GM23248 (cell line): ENCODE measurements around the gene MPDZ. TPM values are rescaled to one million over a fixed set of nuclear protein-coding genes. Genes with fewer than 3 reads are reported as not detected.

ENCODE experiments used
- DNase-seq: peaks from one replicate; pipeline ENCODE4 v3.0.0-alpha.2; 2015
- H2AFZ ChIP-seq: fragments of 200-600 bp; sonication (generic); 2 replicates; pipeline ENCODE4 v1.6.1; 2016; ENCODE audit warnings: antibody characterized with exemption
- H3F3A ChIP-seq: fragments of 200-600 bp; sonication (generic); 2 replicates; pipeline ENCODE4 v1.6.1; 2016; ENCODE audit warnings: mild to moderate bottlenecking, antibody characterized with exemption, mixed run types; ENCODE audit not compliant: insufficient read depth
- H3K27ac ChIP-seq: fragments of 200-600 bp; sonication (generic); 2 replicates; pipeline ENCODE4 v1.5.1; 2016; ENCODE audit warnings: mild to moderate bottlenecking
- H3K27me3 ChIP-seq: fragments of 200-600 bp; sonication (generic); replicated peaks from 2 replicates; pipeline ENCODE4 v1.6.1; 2016; ENCODE audit warnings: mild to moderate bottlenecking; ENCODE audit not compliant: insufficient read depth
- H3K36me3 ChIP-seq: fragments of 200-600 bp; sonication (generic); 2 replicates; pipeline ENCODE4 v1.6.1; 2016; ENCODE audit warnings: low read depth, mild to moderate bottlenecking
- H3K4me1 ChIP-seq: fragments of 200-600 bp; sonication (generic); 2 replicates; pipeline ENCODE4 v1.6.1; 2016; ENCODE audit warnings: mild to moderate bottlenecking; ENCODE audit not compliant: insufficient read depth
- H3K4me2 ChIP-seq: fragments of 200-600 bp; sonication (generic); one replicate; pipeline ENCODE4 v1.6.1; 2016; ENCODE audit warnings: mild to moderate bottlenecking; ENCODE audit not compliant: unreplicated experiment
- H3K4me3 ChIP-seq: fragments of 200-600 bp; sonication (generic); 2 replicates; pipeline ENCODE4 v1.5.1; 2016; ENCODE audit warnings: mild to moderate bottlenecking
- H3K79me2 ChIP-seq: fragments of 200-600 bp; sonication (generic); 2 replicates; pipeline ENCODE4 v1.6.1; 2016; ENCODE audit warnings: mild to moderate bottlenecking; ENCODE audit not compliant: insufficient read depth
- H3K9ac ChIP-seq: fragments of 200-600 bp; sonication (generic); 2 replicates; pipeline ENCODE4 v1.6.1; 2016; ENCODE audit warnings: mild to moderate bottlenecking
- H3K9me2 ChIP-seq: fragments of 200-600 bp; sonication (generic); 2 replicates; pipeline ENCODE4 v1.6.1; 2016; ENCODE audit warnings: mixed run types, mild to moderate bottlenecking, moderate library complexity; ENCODE audit not compliant: insufficient read depth
- H3K9me3 ChIP-seq: fragments of 200-600 bp; sonication (generic); one replicate; pipeline ENCODE4 v1.6.1; 2017; ENCODE audit warnings: low read depth
- H4K20me1 ChIP-seq: fragments of 200-600 bp; sonication (generic); 2 replicates; pipeline ENCODE4 v1.6.0; 2016; ENCODE audit not compliant: insufficient read depth
- EZH2 ChIP-seq: fragments of 200-600 bp; sonication (generic); IDR thresholded peaks from 2 replicates; pipeline ENCODE4 v1.6.1; 2018; ENCODE audit warnings: antibody characterized with exemption, mild to moderate bottlenecking; ENCODE audit not compliant: insufficient read depth, poor library complexity, severe bottlenecking
- EZH2phosphoT487 ChIP-seq: fragments of 200-600 bp; sonication (generic); IDR thresholded peaks from 2 replicates; pipeline ENCODE4 v1.6.1; 2018; ENCODE audit warnings: antibody characterized with exemption, moderate library complexity, mild to moderate bottlenecking, low read depth; ENCODE audit not compliant: insufficient read depth
- WGBS, 2 experiments: methylation state at CpG; one replicate each; pipeline ENCODE4 v1.1.6; 2015 to 2017; ENCODE audit warnings: low lambda C conversion rate in 2 of 2, low coverage in 1 of 2; ENCODE audit errors: missing lambda C conversion rate in 2 of 2; 5-methylcytosine and 5-hydroxymethylcytosine counted together
- in situ Hi-C: fragments of 300-500 bp; cut with MboI; formaldehyde crosslinking; loops from 2 replicates; pipeline ENCODE4 v1.15.0; 2020
- polyA plus RNA-seq: library from polyadenylated mRNA; unstranded; fragments of >200 nt; fragmentation: Nextera tagmentation; extraction: Ambion mirVana; gene quantifications from 2 replicates; pipeline ENCODE4 v1.2.1, GENCODE V29; 2016
- total RNA-seq: library from RNA; depleted of rRNA; stranded (reverse); fragments of >200 nt; shearing (Covaris generic); gene quantifications from 2 replicates; pipeline ENCODE4 v1.2.3, GENCODE V29; 2014

MPDZ gene
- total and polyA plus RNA-seq, 2 experiments from 2014 or later, result 17.2 to 31.9 TPM

GRCh38 chr9:13210306-13210705, 69.2 kb downstream of the MPDZ start:
- Histone ChIP-seq H3K9me2 (no peaks in the 10 kb centered on the region), H3K36me3 (no peaks in the 10 kb centered on the region), H3K4me3 (no peak overlapping the region), H3F3A (no peaks in the 10 kb centered on the region), H3K9me3 (no peaks in the 10 kb centered on the region), H4K20me1 (no peaks in the 10 kb centered on the region), H2AFZ (no peak overlapping the region), H3K27ac (no peak overlapping the region), H3K9ac (no peak overlapping the region), H3K4me1 (no peaks in the 10 kb centered on the region), H3K79me2 (no peaks in the 10 kb centered on the region), H3K27me3 (no peaks in the 10 kb centered on the region), H3K4me2 (no peak overlapping the region)
- no peak for DNase-seq
- in situ Hi-C loops, result no loop called here
- no peak for TF ChIP-seq EZH2phosphoT487
- no peak for TF ChIP-seq EZH2
- 95 to 97% methylated on average over 1 of the region's 1 CpG for WGBS, 2 experiments

GRCh38 chr9:13209498-13209897, 70.0 kb downstream of the MPDZ start:
- Histone ChIP-seq H3K9me2 (no peaks in the 10 kb centered on the region), H3K79me2 (no peaks in the 10 kb centered on the region), H3K9ac (no peak overlapping the region), H2AFZ (no peak overlapping the region), H3K4me2 (no peak overlapping the region), H4K20me1 (no peaks in the 10 kb centered on the region), H3K36me3 (peaks cover 6% of the 10 kb centered on the region; the same call in 1 of the 2 replicates), H3K27ac (no peak overlapping the region), H3F3A (no peaks in the 10 kb centered on the region), H3K4me1 (no peaks in the 10 kb centered on the region), H3K4me3 (no peak overlapping the region), H3K9me3 (no peaks in the 10 kb centered on the region), H3K27me3 (no peaks in the 10 kb centered on the region)
- WGBS, 2 experiments, result 92 to 99% methylated on average over 3 of the region's 3 CpGs
- in situ Hi-C loops, result no loop called here
- no peak for DNase-seq
- no peak for TF ChIP-seq EZH2
- TF ChIP-seq EZH2phosphoT487, result no peak

- Histone ChIP-seq H3K9me2 (no peaks in the 10 kb centered on the region), H3K4me2 (no peak overlapping the region), H2AFZ (no peak overlapping the region), H3K79me2 (no peaks in the 10 kb centered on the region), H3K27ac (no peak overlapping the region), H3K4me3 (no peak overlapping the region), H3K4me1 (no peaks in the 10 kb centered on the region), H3F3A (no peaks in the 10 kb centered on the region), H3K36me3 (peaks cover 22% of the 10 kb centered on the region), H3K9ac (no peak overlapping the region), H3K9me3 (no peaks in the 10 kb centered on the region), H3K27me3 (no peaks in the 10 kb centered on the region), H4K20me1 (no peaks in the 10 kb centered on the region)
- WGBS, 2 experiments, result 94 to 96% methylated on average over 3 of the region's 3 CpGs
- TF ChIP-seq EZH2phosphoT487 (no peak), EZH2 (no peak)
- in situ Hi-C loops, result no loop called here
- no peak for DNase-seq
These were observed 73.7 kb downstream of the MPDZ start for GRCh38 chr9:13205824-13206223.

DNA sequence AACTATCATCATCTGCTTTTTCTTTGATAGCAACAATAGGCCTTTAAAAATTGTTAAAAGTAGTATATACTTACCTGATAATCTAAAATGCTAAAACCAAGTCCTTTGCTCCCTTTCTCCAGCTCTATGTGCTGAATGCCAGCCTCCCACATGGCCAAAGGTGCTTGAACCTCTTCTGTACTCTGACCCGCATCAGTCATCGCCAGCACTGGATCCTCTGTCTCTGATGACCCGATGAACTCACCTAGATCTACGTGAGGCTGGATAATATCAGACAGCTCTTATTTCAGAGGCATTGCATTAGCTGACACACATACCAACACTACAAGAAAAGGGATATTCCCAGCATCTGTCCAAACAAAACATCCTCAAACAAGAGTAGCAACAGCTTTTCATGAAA, 89.5 kb downstream of the MPDZ start:
- H3K4me1 ChIP-seq, result no peaks in the 10 kb centered on the region
- H3K9ac ChIP-seq, result no peak overlapping the region
- no peak for DNase-seq
- H3K27ac ChIP-seq, result no peak overlapping the region
- TF ChIP-seq EZH2, result no peak
- no peak for TF ChIP-seq EZH2phosphoT487
- no peak overlapping the region for H3K4me3 ChIP-seq
- WGBS, 2 experiments, result 76 to 77% methylated on average over 4 of the region's 4 CpGs
- no peaks in the 10 kb centered on the region for H3K9me2 ChIP-seq
- no peaks in the 10 kb centered on the region for H3K79me2 ChIP-seq
- no peak overlapping the region for H2AFZ ChIP-seq
- H3K36me3 ChIP-seq, result peaks cover 48% of the 10 kb centered on the region
- H3K4me2 ChIP-seq, result no peak overlapping the region
- H3K9me3 ChIP-seq, result no peaks in the 10 kb centered on the region
- in situ Hi-C loops, result no loop called here
- no peaks in the 10 kb centered on the region for H3K27me3 ChIP-seq
- H3F3A ChIP-seq, result no peaks in the 10 kb centered on the region
- no peaks in the 10 kb centered on the region for H4K20me1 ChIP-seq

GRCh38 chr9:13189362-13189761, 90.1 kb downstream of the MPDZ start:
- Histone ChIP-seq H3K4me3 (no peak overlapping the region), H3K27me3 (no peaks in the 10 kb centered on the region), H3F3A (no peaks in the 10 kb centered on the region), H3K9me3 (no peaks in the 10 kb centered on the region), H3K79me2 (no peaks in the 10 kb centered on the region), H3K4me1 (no peaks in the 10 kb centered on the region), H3K36me3 (peaks cover 45% of the 10 kb centered on the region), H3K9me2 (no peaks in the 10 kb centered on the region), H3K4me2 (no peak overlapping the region), H2AFZ (no peak overlapping the region), H4K20me1 (no peaks in the 10 kb centered on the region), H3K27ac (no peak overlapping the region), H3K9ac (no peak overlapping the region)
- in situ Hi-C loops, result no loop called here
- no peak for TF ChIP-seq EZH2phosphoT487
- TF ChIP-seq EZH2, result no peak
- DNase-seq, result no peak
